Mesendoderm (in vitro differentiated cells): Measurements from ENCODE around the gene FUS.

ENCODE experiments used
- DNase-seq: peaks from one replicate; pipeline ENCODE4 v3.0.0; 2013
- H2AK5ac ChIP-seq: 2 replicates; pipeline ENCODE4 v1.6.1; 2013; ENCODE audit warnings: low read length, inconsistent platforms
- H2BK120ac ChIP-seq: 2 replicates; pipeline ENCODE4 v1.6.1; 2013; ENCODE audit warnings: low read depth, mild to moderate bottlenecking, low read length, moderate library complexity, mixed read lengths
- H2BK15ac ChIP-seq: replicated peaks from 2 replicates; pipeline ENCODE4 v1.6.1; 2013; ENCODE audit warnings: low read depth, mild to moderate bottlenecking, moderate library complexity
- H2BK5ac ChIP-seq: 2 replicates; pipeline ENCODE4 v1.6.1; 2013; ENCODE audit warnings: low read length, inconsistent platforms
- H3K18ac ChIP-seq: 2 replicates; pipeline ENCODE4 v1.6.1; 2013; ENCODE audit warnings: mild to moderate bottlenecking, low read length, mixed read lengths
- H3K23ac ChIP-seq: one replicate; pipeline ENCODE4 v1.6.1; 2013; ENCODE audit warnings: low read length
- H3K27ac ChIP-seq: 2 replicates; pipeline ENCODE4 v1.5.1; 2013; ENCODE audit warnings: low read depth, mild to moderate bottlenecking, inconsistent platforms, low read length, moderate library complexity
- H3K27me3 ChIP-seq: 2 replicates; pipeline ENCODE4 v1.6.1; 2013; ENCODE audit warnings: low read length, control low read depth, mild to moderate bottlenecking, inconsistent platforms; ENCODE audit not compliant: insufficient read depth, poor library complexity
- H3K36me3 ChIP-seq: 2 replicates; pipeline ENCODE4 v1.6.1; 2013; ENCODE audit warnings: low read length, inconsistent platforms; ENCODE audit not compliant: control insufficient read depth, insufficient read depth
- H3K4ac ChIP-seq: one replicate; pipeline ENCODE4 v1.6.1; 2013; ENCODE audit warnings: low read depth, mild to moderate bottlenecking, low read length, moderate library complexity
- H3K4me1 ChIP-seq: 2 replicates; pipeline ENCODE4 v1.6.1; 2013; ENCODE audit warnings: low read depth, low read length, inconsistent platforms; ENCODE audit not compliant: control insufficient read depth
- H3K4me2 ChIP-seq: 2 replicates; pipeline ENCODE4 v1.6.1; 2013; ENCODE audit warnings: low read length
- H3K4me3 ChIP-seq: 2 replicates; pipeline ENCODE4 v1.5.1; 2013; ENCODE audit warnings: mild to moderate bottlenecking, low read length
- H3K56ac ChIP-seq: one replicate; pipeline ENCODE4 v1.6.1; 2013; ENCODE audit warnings: low read length
- H3K79me1 ChIP-seq: 2 replicates; pipeline ENCODE4 v1.6.1; 2013; ENCODE audit warnings: low read length, inconsistent platforms
- H3K79me2 ChIP-seq: 2 replicates; pipeline ENCODE4 v1.6.1; 2013; ENCODE audit warnings: mild to moderate bottlenecking, low read length; ENCODE audit not compliant: control insufficient read depth, insufficient read depth
- H3K9ac ChIP-seq: 2 replicates; pipeline ENCODE4 v1.6.1; 2013; ENCODE audit warnings: low read length, inconsistent platforms
- H4K5ac ChIP-seq: one replicate; pipeline ENCODE4 v1.6.1; 2013; ENCODE audit warnings: low read length
- H4K8ac ChIP-seq: one replicate; pipeline ENCODE4 v1.6.1; 2013; ENCODE audit warnings: low read depth, mild to moderate bottlenecking, control low read depth, low read length, moderate library complexity
- whole genome bisulfite sequencing: extraction: QIAGEN DNeasy Blood & Tissue Kit; methylation state at CpG from one replicate; pipeline ENCODE4 v1.1.7; 2013; ENCODE audit warnings: low lambda C conversion rate, missing lambda C conversion rate; ENCODE audit not compliant: insufficient coverage; ENCODE audit errors: extremely low coverage; 5-methylcytosine and 5-hydroxymethylcytosine counted together

Gene FUS

DNA sequence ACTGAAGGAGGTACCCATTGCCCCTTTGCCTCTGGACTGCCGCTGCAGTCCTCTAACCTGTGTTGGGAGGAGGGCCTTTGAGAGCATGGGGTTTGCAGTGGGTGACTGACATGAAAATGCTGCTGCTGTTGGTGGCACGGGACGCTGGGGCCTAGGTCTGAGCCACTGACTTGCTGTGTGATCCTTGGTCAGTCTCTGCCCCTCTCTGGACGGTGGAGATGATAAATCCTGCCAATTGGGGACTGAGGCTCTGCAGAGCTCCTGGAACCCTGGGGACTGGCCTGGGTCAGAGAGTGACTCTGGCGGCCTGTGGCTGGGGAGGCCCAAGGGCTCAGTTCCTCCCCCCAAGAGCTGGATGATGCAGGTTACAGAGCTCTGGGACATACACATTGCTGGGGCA lies 43.1 kb downstream of the FUS start:
- no peak overlapping the region for H3K9ac ChIP-seq
- H3K4me2 ChIP-seq: no peak overlapping the region
- H3K56ac ChIP-seq: no peak overlapping the region
- no peaks in the 10 kb centered on the region for H3K4me1 ChIP-seq
- no peak overlapping the region for H4K8ac ChIP-seq
- no peak overlapping the region for H3K4me3 ChIP-seq
- H4K5ac ChIP-seq: no peak overlapping the region
- H3K79me2 ChIP-seq: no peaks in the 10 kb centered on the region
- H3K23ac ChIP-seq: no peak overlapping the region
- no peak overlapping the region for H2BK120ac ChIP-seq
- H3K18ac ChIP-seq: no peak overlapping the region
- H3K27ac ChIP-seq: no peak overlapping the region
- H2AK5ac ChIP-seq: no peak overlapping the region
- H3K79me1 ChIP-seq: no peaks in the 10 kb centered on the region
- no peaks in the 10 kb centered on the region for H3K27me3 ChIP-seq
- no peak overlapping the region for H2BK15ac ChIP-seq
- H3K4ac ChIP-seq: no peak overlapping the region
- no peak overlapping the region for H2BK5ac ChIP-seq
- no peak for DNase-seq
- H3K36me3 ChIP-seq: no peaks in the 10 kb centered on the region
- no CpG with 5 or more reads among the region's 5 CpGs for WGBS

- H3K4ac ChIP-seq: no peak overlapping the region
- H3K27ac ChIP-seq: no peak overlapping the region
- no peak overlapping the region for H3K56ac ChIP-seq
- H3K4me1 ChIP-seq: no peaks in the 10 kb centered on the region
- no peak overlapping the region for H3K4me3 ChIP-seq
- no peaks in the 10 kb centered on the region for H3K79me2 ChIP-seq
- H4K5ac ChIP-seq: no peak overlapping the region
- H2BK120ac ChIP-seq: no peak overlapping the region
- no peak overlapping the region for H3K9ac ChIP-seq
- no peak overlapping the region for H3K4me2 ChIP-seq
- H2AK5ac ChIP-seq: no peak overlapping the region
- WGBS: no CpG with 5 or more reads among the region's 80 CpGs
- no peaks in the 10 kb centered on the region for H3K27me3 ChIP-seq
- H3K79me1 ChIP-seq: no peaks in the 10 kb centered on the region
- no peak overlapping the region for H2BK15ac ChIP-seq
- no peak overlapping the region for H3K18ac ChIP-seq
- no peak overlapping the region for H4K8ac ChIP-seq
- H3K36me3 ChIP-seq: no peaks in the 10 kb centered on the region
- no peak overlapping the region for H2BK5ac ChIP-seq
- no peak overlapping the region for H3K23ac ChIP-seq
- no peak for DNase-seq
These were observed 44.4 kb downstream of the FUS start for GRCh38 chr16:31224092-31224955.

GRCh38 chr16:31225193-31225592 lies 45.3 kb downstream of the FUS start:
- Histone ChIP-seq H3K4me1 (no peaks in the 10 kb centered on the region), H3K27me3 (no peaks in the 10 kb centered on the region), H3K79me2 (no peaks in the 10 kb centered on the region), H3K27ac (no peak overlapping the region), H2BK120ac (no peak overlapping the region), H4K5ac (no peak overlapping the region), H3K4me3 (no peak overlapping the region), H3K9ac (no peak overlapping the region), H3K4ac (no peak overlapping the region), H3K23ac (no peak overlapping the region), H3K18ac (no peak overlapping the region), H2AK5ac (no peak overlapping the region), H3K56ac (no peak overlapping the region), H4K8ac (no peak overlapping the region), H3K36me3 (no peaks in the 10 kb centered on the region), H2BK15ac (no peak overlapping the region), H2BK5ac (no peak overlapping the region), H3K4me2 (no peak overlapping the region), H3K79me1 (no peaks in the 10 kb centered on the region)
- no peak for DNase-seq
- WGBS: no CpG with 5 or more reads among the region's 3 CpGs

DNA sequence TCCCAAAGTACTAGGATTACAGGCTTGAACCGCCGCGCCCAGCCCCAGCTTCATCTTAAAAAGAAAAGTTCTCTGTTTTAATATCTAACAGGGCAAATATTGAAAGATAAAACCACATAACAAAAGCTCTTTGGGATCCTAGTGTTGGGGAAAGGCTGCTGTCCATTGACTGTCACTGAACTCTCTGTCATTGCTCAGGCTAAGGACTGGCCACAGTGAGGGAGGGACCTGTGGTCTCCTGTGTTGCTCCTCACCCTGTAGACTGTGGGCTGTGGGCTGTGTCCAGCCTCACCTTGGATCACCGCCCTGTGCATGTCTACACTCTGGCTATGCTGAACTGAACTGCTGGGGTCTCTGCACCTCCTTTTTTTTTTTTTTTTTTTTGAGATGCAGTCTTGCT lies 48.3 kb downstream of the FUS start:
- Histone ChIP-seq H3K18ac (no peak overlapping the region), H3K23ac (no peak overlapping the region), H3K36me3 (no peaks in the 10 kb centered on the region), H3K4me2 (no peak overlapping the region), H2AK5ac (no peak overlapping the region), H3K27ac (no peak overlapping the region), H3K56ac (no peak overlapping the region), H3K27me3 (no peaks in the 10 kb centered on the region), H2BK5ac (no peak overlapping the region), H3K4me1 (no peaks in the 10 kb centered on the region), H3K79me2 (no peaks in the 10 kb centered on the region), H3K4ac (no peak overlapping the region), H4K8ac (no peak overlapping the region), H3K9ac (no peak overlapping the region), H2BK15ac (no peak overlapping the region), H3K4me3 (no peak overlapping the region), H4K5ac (no peak overlapping the region), H2BK120ac (no peak overlapping the region), H3K79me1 (no peaks in the 10 kb centered on the region)
- no peak for DNase-seq
- WGBS: no CpG with 5 or more reads among the region's 4 CpGs

GRCh38 chr16:31229501-31229900 lies 49.6 kb downstream of the FUS start:
- Histone ChIP-seq H2BK5ac (no peak overlapping the region), H3K4me1 (no peaks in the 10 kb centered on the region), H3K56ac (no peak overlapping the region), H4K8ac (no peak overlapping the region), H2BK15ac (no peak overlapping the region), H2AK5ac (no peak overlapping the region), H3K4me3 (no peak overlapping the region), H3K4me2 (no peak overlapping the region), H3K27ac (no peak overlapping the region), H2BK120ac (no peak overlapping the region), H3K36me3 (no peaks in the 10 kb centered on the region), H3K9ac (no peak overlapping the region), H3K4ac (no peak overlapping the region), H3K27me3 (no peaks in the 10 kb centered on the region), H3K23ac (no peak overlapping the region), H3K18ac (no peak overlapping the region), H3K79me2 (no peaks in the 10 kb centered on the region), H4K5ac (no peak overlapping the region), H3K79me1 (no peaks in the 10 kb centered on the region)
- DNase-seq: no peak
- WGBS: no CpG with 5 or more reads among the region's 10 CpGs

DNA sequence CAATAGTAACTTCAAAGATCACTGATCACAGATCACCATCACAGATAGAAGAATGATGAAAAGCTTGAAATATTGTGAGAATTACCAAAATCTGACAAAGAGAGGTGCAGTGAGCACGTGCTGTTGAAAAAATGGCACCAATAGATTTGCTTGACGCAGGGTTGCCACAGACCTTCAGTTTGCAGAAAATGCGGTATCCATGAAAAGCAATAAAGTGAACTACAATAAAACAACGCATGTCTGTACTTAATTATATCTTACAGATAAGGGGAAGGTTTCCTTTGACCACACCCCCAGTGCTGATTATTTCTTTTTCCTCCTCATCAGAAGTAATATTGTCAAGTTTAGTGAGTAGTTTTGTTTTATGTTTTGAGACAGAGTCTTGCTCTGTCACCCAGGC lies 58.1 kb downstream of the FUS start:
- H3K18ac ChIP-seq: no peak overlapping the region
- H3K4me2 ChIP-seq: no peak overlapping the region
- H3K9ac ChIP-seq: no peak overlapping the region
- no peaks in the 10 kb centered on the region for H3K4me1 ChIP-seq
- H2AK5ac ChIP-seq: no peak overlapping the region
- H2BK5ac ChIP-seq: no peak overlapping the region
- DNase-seq: no peak
- H3K79me1 ChIP-seq: no peaks in the 10 kb centered on the region
- no peak overlapping the region for H3K4ac ChIP-seq
- no peaks in the 10 kb centered on the region for H3K27me3 ChIP-seq
- H4K5ac ChIP-seq: no peak overlapping the region
- H3K56ac ChIP-seq: no peak overlapping the region
- H3K27ac ChIP-seq: no peak overlapping the region
- H3K36me3 ChIP-seq: no peaks in the 10 kb centered on the region
- no peak overlapping the region for H2BK120ac ChIP-seq
- WGBS: no CpG with 5 or more reads among the region's 4 CpGs
- H4K8ac ChIP-seq: no peak overlapping the region
- H2BK15ac ChIP-seq: no peak overlapping the region
- no peak overlapping the region for H3K4me3 ChIP-seq
- no peak overlapping the region for H3K23ac ChIP-seq
- no peaks in the 10 kb centered on the region for H3K79me2 ChIP-seq
